Prostate gland (tissue), 2 donors: ENCODE results near the gene TMEM126B.

Source experiments
- POLR2A ChIP-seq: fragments of 450-650 bp; IDR thresholded peaks from one replicate; pipeline ENCODE4 v1.6.1; 2016; ENCODE audit warnings: antibody characterized with exemption, mild to moderate bottlenecking
- TF ChIP-seq, protein P1 (sequence below), 4 experiments: fragments of 200-600 bp in 2 of 4; fragments of 450-650 bp in 2 of 4; sonication (generic) in 2 of 4; IDR thresholded peaks; 1 replicate in 3 of 4; 2 replicates in 1 of 4; pipeline ENCODE4 v1.5.1; 2016 to 2019; ENCODE audit warnings: antibody characterized with exemption in 4 of 4, mild to moderate bottlenecking in 2 of 4, moderate library complexity in 2 of 4

GRCh38 chr11:85685820-85686459, 57.5 kb downstream of the TMEM126B start, which contains the start of gene CCDC89:
- TF ChIP-seq, protein P1, sequence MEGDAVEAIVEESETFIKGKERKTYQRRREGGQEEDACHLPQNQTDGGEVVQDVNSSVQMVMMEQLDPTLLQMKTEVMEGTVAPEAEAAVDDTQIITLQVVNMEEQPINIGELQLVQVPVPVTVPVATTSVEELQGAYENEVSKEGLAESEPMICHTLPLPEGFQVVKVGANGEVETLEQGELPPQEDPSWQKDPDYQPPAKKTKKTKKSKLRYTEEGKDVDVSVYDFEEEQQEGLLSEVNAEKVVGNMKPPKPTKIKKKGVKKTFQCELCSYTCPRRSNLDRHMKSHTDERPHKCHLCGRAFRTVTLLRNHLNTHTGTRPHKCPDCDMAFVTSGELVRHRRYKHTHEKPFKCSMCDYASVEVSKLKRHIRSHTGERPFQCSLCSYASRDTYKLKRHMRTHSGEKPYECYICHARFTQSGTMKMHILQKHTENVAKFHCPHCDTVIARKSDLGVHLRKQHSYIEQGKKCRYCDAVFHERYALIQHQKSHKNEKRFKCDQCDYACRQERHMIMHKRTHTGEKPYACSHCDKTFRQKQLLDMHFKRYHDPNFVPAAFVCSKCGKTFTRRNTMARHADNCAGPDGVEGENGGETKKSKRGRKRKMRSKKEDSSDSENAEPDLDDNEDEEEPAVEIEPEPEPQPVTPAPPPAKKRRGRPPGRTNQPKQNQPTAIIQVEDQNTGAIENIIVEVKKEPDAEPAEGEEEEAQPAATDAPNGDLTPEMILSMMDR (IDR thresholded peaks at IDR 0.05), result no peak
- TF ChIP-seq POLR2A, result no peak
